NB4 (cell line): ENCODE data around the gene SRSF3.

Experiments
- CTCF ChIP-seq: IDR thresholded peaks from one replicate; pipeline ENCODE4 v1.5.1; 2012; ENCODE audit warnings: low read depth, low read length
- POLR2A ChIP-seq: IDR thresholded peaks from 2 replicates; pipeline ENCODE4 v1.6.1; 2011; ENCODE audit warnings: mild to moderate bottlenecking; ENCODE audit not compliant: insufficient read length; ENCODE audit errors: extremely low read depth

- no peak for TF ChIP-seq CTCF
- TF ChIP-seq POLR2A = no peak
Measured at GRCh38 chr6:36563237-36563927, 30.8 kb upstream of the SRSF3 start.
